Astrocyte (in vitro differentiated cells and primary cell): ENCODE data around the gene CDR2L. TPM values are rescaled to one million over a fixed set of nuclear protein-coding genes. Genes with fewer than 3 reads are reported as not detected.

Experiments
- DNase-seq: peaks from one replicate; pipeline ENCODE4 v3.0.0-alpha.2; 2010; ENCODE audit warnings: low read depth
- FAIRE-seq: peaks from 2 replicates; lab custom pipeline; 2011; peaks lifted over from hg19 to GRCh38; lab: Jason Lieb, UNC
- H2AFZ ChIP-seq: 2 replicates; pipeline ENCODE4 v1.6.0; 2012; ENCODE audit warnings: low read depth, low read length, inconsistent platforms
- H3K27ac ChIP-seq: 2 replicates; pipeline ENCODE4 v1.5.1; 2011; ENCODE audit warnings: low read depth, low read length, inconsistent platforms
- H3K27me3 ChIP-seq: 2 replicates; pipeline ENCODE4 v1.6.0; 2011; ENCODE audit warnings: low read length, inconsistent platforms; ENCODE audit not compliant: insufficient read depth
- H3K36me3 ChIP-seq: 2 replicates; pipeline ENCODE4 v1.5.1; 2011; ENCODE audit warnings: low read length, inconsistent platforms; ENCODE audit not compliant: insufficient read depth
- H3K4me1 ChIP-seq: 2 replicates; pipeline ENCODE4 v1.5.1; 2011; ENCODE audit warnings: low read length, inconsistent platforms; ENCODE audit not compliant: insufficient read depth
- H3K4me2 ChIP-seq: 2 replicates; pipeline ENCODE4 v1.6.0; 2012; ENCODE audit warnings: low read length, inconsistent platforms
- H3K4me3 ChIP-seq: 2 replicates; pipeline ENCODE4 v1.5.1; 2011; ENCODE audit warnings: low read depth, mild to moderate bottlenecking, low read length, inconsistent platforms; ENCODE audit not compliant: insufficient read depth
- H3K79me2 ChIP-seq: 2 replicates; pipeline ENCODE4 v1.6.0; 2012; ENCODE audit warnings: mild to moderate bottlenecking, low read length, inconsistent platforms; ENCODE audit not compliant: insufficient read depth
- H3K9ac ChIP-seq: 2 replicates; pipeline ENCODE4 v1.6.0; 2012; ENCODE audit warnings: mild to moderate bottlenecking, low read length, inconsistent platforms
- H3K9me3 ChIP-seq: 2 replicates; pipeline ENCODE4 v1.5.1; 2012; ENCODE audit warnings: low read depth, mild to moderate bottlenecking, low read length, inconsistent platforms; ENCODE audit not compliant: insufficient read depth
- H4K20me1 ChIP-seq: 2 replicates; pipeline ENCODE4 v1.6.0; 2012; ENCODE audit warnings: low read length, inconsistent platforms; ENCODE audit not compliant: insufficient read depth
- H3K27ac Mint-ChIP-seq: one replicate; pipeline ENCODE4 v1.8.0; 2021; ENCODE audit warnings: mild to moderate bottlenecking, mixed read lengths; ENCODE audit not compliant: unreplicated experiment
- H3K27me3 Mint-ChIP-seq: one replicate; pipeline ENCODE4 v1.8.0; 2021; ENCODE audit warnings: low read depth, mixed read lengths; ENCODE audit not compliant: unreplicated experiment
- H3K36me3 Mint-ChIP-seq: one replicate; pipeline ENCODE4 v1.8.0; 2021; ENCODE audit warnings: low read depth, mixed read lengths; ENCODE audit not compliant: unreplicated experiment
- H3K4me1 Mint-ChIP-seq: one replicate; pipeline ENCODE4 v1.8.0; 2021; ENCODE audit warnings: low read depth, mixed read lengths; ENCODE audit not compliant: unreplicated experiment
- H3K4me3 Mint-ChIP-seq: one replicate; pipeline ENCODE4 v1.8.0; 2021; ENCODE audit warnings: mild to moderate bottlenecking, moderate library complexity, mixed read lengths; ENCODE audit not compliant: unreplicated experiment
- H3K9me3 Mint-ChIP-seq: one replicate; pipeline ENCODE4 v1.8.0; 2021; ENCODE audit warnings: mild to moderate bottlenecking, mixed read lengths; ENCODE audit not compliant: unreplicated experiment
- CTCF ChIP-seq: IDR thresholded peaks from 2 replicates; pipeline ENCODE4 v1.5.1; 2011; ENCODE audit warnings: low read depth, mild to moderate bottlenecking, inconsistent platforms, low read length, moderate library complexity; ENCODE audit not compliant: insufficient read depth
- EZH2 ChIP-seq: IDR thresholded peaks from 2 replicates; pipeline ENCODE4 v1.6.1; 2012; ENCODE audit warnings: mild to moderate bottlenecking, low read length, inconsistent platforms; ENCODE audit not compliant: insufficient read depth
- total RNA-seq: library from RNA; stranded (reverse); gene quantifications from 2 replicates; pipeline ENCODE4 v1.2.1, GENCODE V29; 2021

Gene CDR2L
- total RNA-seq, 1 donor from 2014 or later = 59.1 TPM

DNA sequence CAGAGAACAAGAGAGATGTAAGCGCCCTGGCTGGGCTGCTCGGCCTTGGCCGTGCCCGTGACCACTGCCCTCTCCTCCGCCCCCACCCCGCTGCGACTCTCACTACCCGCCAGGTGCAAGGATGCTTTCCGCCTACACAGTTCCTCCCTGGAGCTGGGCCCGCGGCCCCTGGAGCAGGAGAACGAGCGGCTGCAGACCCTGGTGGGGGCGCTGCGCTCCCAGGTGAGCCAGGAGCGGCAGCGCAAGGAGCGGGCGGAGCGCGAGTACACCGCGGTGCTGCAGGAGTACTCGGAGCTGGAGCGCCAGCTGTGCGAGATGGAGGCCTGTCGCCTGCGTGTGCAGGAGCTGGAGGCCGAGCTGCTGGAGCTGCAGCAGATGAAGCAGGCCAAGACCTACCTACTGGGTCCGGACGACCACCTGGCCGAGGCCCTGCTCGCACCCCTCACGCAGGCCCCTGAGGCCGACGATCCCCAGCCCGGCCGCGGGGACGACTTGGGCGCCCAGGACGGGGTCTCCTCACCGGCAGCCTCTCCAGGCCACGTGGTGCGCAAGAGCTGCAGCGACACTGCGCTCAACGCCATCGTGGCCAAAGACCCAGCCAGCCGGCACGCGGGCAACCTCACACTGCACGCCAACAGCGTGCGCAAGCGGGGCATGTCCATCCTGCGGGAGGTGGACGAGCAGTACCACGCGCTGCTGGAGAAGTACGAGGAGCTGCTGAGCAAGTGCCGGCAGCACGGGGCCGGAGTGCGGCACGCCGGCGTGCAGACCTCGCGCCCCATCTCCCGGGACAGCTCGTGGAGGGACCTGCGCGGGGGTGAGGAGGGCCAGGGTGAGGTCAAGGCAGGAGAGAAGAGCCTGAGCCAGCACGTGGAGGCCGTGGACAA lies 15.9 kb downstream of the CDR2L start:
- Histone ChIP-seq H2AFZ (no peak overlapping the region), H3K4me3 (no peak overlapping the region), H3K27ac (no peak overlapping the region), H3K9ac (no peak overlapping the region), H3K9me3 (no peaks in the 10 kb centered on the region), H3K79me2 (peaks cover 14% of the 10 kb centered on the region), H3K27me3 (no peaks in the 10 kb centered on the region), H3K4me1 (no peaks in the 10 kb centered on the region), H3K36me3 (peaks cover 13% of the 10 kb centered on the region), H4K20me1 (peaks cover 34% of the 10 kb centered on the region), H3K4me2 (no peak overlapping the region)
- Mint-ChIP-seq H3K27ac (no peak overlapping the region), H3K36me3 (peaks cover 18% of the 10 kb centered on the region), H3K9me3 (no peaks in the 10 kb centered on the region), H3K4me1 (peaks cover 7% of the 10 kb centered on the region), H3K27me3 (no peaks in the 10 kb centered on the region), H3K4me3 (no peak overlapping the region)
- TF ChIP-seq EZH2 (no peak), CTCF (no peak)
- no peak for DNase-seq
- no peak for FAIRE-seq

DNA sequence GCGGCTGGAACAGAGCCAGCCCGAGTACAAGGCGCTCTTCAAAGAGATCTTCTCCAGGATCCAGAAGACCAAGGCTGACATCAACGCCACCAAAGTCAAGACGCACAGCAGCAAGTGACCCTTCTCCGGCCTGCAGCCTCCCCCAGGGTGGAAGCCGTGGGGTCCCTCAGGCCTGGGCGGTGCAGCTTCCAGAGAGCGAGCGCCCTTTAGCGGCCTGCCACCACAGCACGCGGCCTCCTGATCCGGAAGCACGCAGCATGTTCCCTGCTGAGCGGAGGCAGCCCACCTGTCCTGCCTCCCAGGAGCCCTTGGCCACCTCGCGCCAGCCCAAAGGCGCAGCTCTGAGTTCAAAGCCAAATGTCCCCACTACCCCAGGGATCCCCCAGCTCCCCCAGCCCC lies 16.5 kb downstream of the CDR2L start:
- no peak for TF ChIP-seq CTCF
- TF ChIP-seq EZH2 = no peak
- H3K36me3 Mint-ChIP-seq = peaks cover 13% of the 10 kb centered on the region
- no peaks in the 10 kb centered on the region for H3K27me3 Mint-ChIP-seq
- Histone ChIP-seq H3K27ac (no peak overlapping the region), H3K27me3 (no peaks in the 10 kb centered on the region), H3K4me3 (no peak overlapping the region), H3K79me2 (peaks cover 9% of the 10 kb centered on the region), H3K4me2 (no peak overlapping the region), H3K4me1 (no peaks in the 10 kb centered on the region), H3K36me3 (peaks cover 11% of the 10 kb centered on the region), H2AFZ (no peak overlapping the region), H3K9ac (no peak overlapping the region), H3K9me3 (no peaks in the 10 kb centered on the region), H4K20me1 (peaks cover 28% of the 10 kb centered on the region)
- FAIRE-seq = no peak
- H3K27ac Mint-ChIP-seq = no peak overlapping the region
- no peaks in the 10 kb centered on the region for H3K9me3 Mint-ChIP-seq
- no peak for DNase-seq
- peaks cover under 1% of the 10 kb centered on the region for H3K4me1 Mint-ChIP-seq
- H3K4me3 Mint-ChIP-seq = no peak overlapping the region

DNA sequence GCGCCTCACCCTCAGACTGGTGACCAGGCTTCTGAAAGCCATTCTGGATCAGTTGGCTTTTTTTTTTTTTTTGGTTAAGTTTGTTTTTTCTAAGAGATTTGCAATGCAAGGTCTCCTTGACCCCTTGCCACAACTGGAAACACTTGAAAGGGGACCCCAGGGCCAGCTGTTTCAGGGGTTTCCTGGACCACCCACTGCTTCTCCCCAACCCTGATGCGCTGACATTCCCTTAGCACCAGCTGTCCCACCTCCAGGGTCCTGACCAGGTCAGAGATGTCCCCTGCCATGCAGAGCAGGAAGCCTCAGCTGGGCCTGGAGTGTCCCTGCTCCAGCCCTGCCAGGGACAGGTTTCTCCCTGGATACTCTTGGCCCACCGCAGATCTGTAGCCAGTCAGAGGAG lies 16.9 kb downstream of the CDR2L start:
- no peaks in the 10 kb centered on the region for H3K27me3 ChIP-seq
- no peak overlapping the region for H3K4me2 ChIP-seq
- Mint-ChIP-seq H3K36me3 (peaks cover 12% of the 10 kb centered on the region), H3K9me3 (no peaks in the 10 kb centered on the region), H3K27me3 (no peaks in the 10 kb centered on the region), H3K4me3 (no peak overlapping the region), H3K27ac (no peak overlapping the region), H3K4me1 (no peaks in the 10 kb centered on the region)
- peaks cover 8% of the 10 kb centered on the region for H3K36me3 ChIP-seq
- no peak overlapping the region for H3K4me3 ChIP-seq
- no peaks in the 10 kb centered on the region for H3K9me3 ChIP-seq
- DNase-seq = no peak
- H3K79me2 ChIP-seq = peaks cover 6% of the 10 kb centered on the region
- H3K27ac ChIP-seq = no peak overlapping the region
- H3K4me1 ChIP-seq = no peaks in the 10 kb centered on the region
- no peak for FAIRE-seq
- no peak for TF ChIP-seq CTCF
- TF ChIP-seq EZH2 = no peak
- H4K20me1 ChIP-seq = peaks cover 23% of the 10 kb centered on the region
- H2AFZ ChIP-seq = no peak overlapping the region
- H3K9ac ChIP-seq = no peak overlapping the region
